DOHH2 (cell line): Measurements from ENCODE around the gene METTL3.

Experiments
- H3F3A ChIP-seq: fragments of 200-600 bp; sonication (generic), shearing (Covaris generic); 2 replicates; pipeline ENCODE4 v1.6.0; 2016; ENCODE audit warnings: antibody characterized with exemption, mild to moderate bottlenecking; ENCODE audit not compliant: control insufficient read depth, insufficient read depth
- H3K27ac ChIP-seq: fragments of 200-600 bp; sonication (generic); 2 replicates; pipeline ENCODE4 v1.5.1; 2014; ENCODE audit warnings: low read depth, mild to moderate bottlenecking, low read length, moderate library complexity
- H3K27me3 ChIP-seq: fragments of 200-600 bp; sonication (generic); 2 replicates; pipeline ENCODE4 v1.6.1; 2014; ENCODE audit warnings: mild to moderate bottlenecking, low read length, mixed read lengths; ENCODE audit not compliant: control insufficient read depth
- H3K36me3 ChIP-seq: fragments of 200-600 bp; sonication (generic); 2 replicates; pipeline ENCODE4 v1.6.1; 2014; ENCODE audit warnings: mild to moderate bottlenecking, low read length, moderate library complexity, mixed read lengths; ENCODE audit not compliant: control insufficient read depth
- H3K4me1 ChIP-seq: fragments of 200-600 bp; sonication (generic); 2 replicates; pipeline ENCODE4 v1.6.1; 2014; ENCODE audit warnings: mild to moderate bottlenecking, low read length, mixed read lengths; ENCODE audit not compliant: control insufficient read depth
- H3K4me2 ChIP-seq: fragments of 200-600 bp; sonication (generic); 2 replicates; pipeline ENCODE4 v1.6.0; 2014; ENCODE audit warnings: mild to moderate bottlenecking, low read length, moderate library complexity
- H3K4me3 ChIP-seq: fragments of 200-600 bp; sonication (generic); 2 replicates; pipeline ENCODE4 v1.5.1; 2014; ENCODE audit warnings: mild to moderate bottlenecking, low read length, mixed read lengths
- H3K79me2 ChIP-seq: fragments of 200-600 bp; sonication (generic); 2 replicates; pipeline ENCODE4 v1.6.1; 2014; ENCODE audit warnings: mild to moderate bottlenecking, low read length, mixed read lengths; ENCODE audit not compliant: control insufficient read depth
- H3K9me2 ChIP-seq: fragments of 200-600 bp; sonication (generic); replicated peaks from 2 replicates; pipeline ENCODE4 v1.6.1; 2014; ENCODE audit warnings: mild to moderate bottlenecking, low read length, mixed read lengths; ENCODE audit not compliant: control insufficient read depth
- H3K9me3 ChIP-seq: fragments of 200-600 bp; sonication (generic); 2 replicates; pipeline ENCODE4 v1.6.1; 2014; ENCODE audit warnings: antibody characterized with exemption, low read length, mixed read lengths; ENCODE audit not compliant: control insufficient read depth, insufficient read depth
- H4K20me1 ChIP-seq: fragments of 200-600 bp; sonication (generic); 2 replicates; pipeline ENCODE4 v1.6.0; 2014; ENCODE audit warnings: low read depth, mild to moderate bottlenecking, antibody characterized with exemption, low read length, moderate library complexity; ENCODE audit not compliant: control insufficient read depth, insufficient read depth
- EZH2phosphoT487 ChIP-seq: fragments of 200-600 bp; sonication (generic); IDR thresholded peaks from 2 replicates; pipeline ENCODE4 v1.6.1; 2017; ENCODE audit warnings: borderline replicate concordance, mild to moderate bottlenecking, antibody characterized with exemption, low read length, moderate library complexity, mixed read lengths
- TF ChIP-seq, protein P1 (sequence below): fragments of 200-600 bp; sonication (generic); IDR thresholded peaks from one replicate; pipeline ENCODE4 v1.5.1; 2014; ENCODE audit warnings: antibody characterized with exemption, mild to moderate bottlenecking, low read depth, low read length; ENCODE audit not compliant: poor library complexity, severe bottlenecking

Gene METTL3

DNA sequence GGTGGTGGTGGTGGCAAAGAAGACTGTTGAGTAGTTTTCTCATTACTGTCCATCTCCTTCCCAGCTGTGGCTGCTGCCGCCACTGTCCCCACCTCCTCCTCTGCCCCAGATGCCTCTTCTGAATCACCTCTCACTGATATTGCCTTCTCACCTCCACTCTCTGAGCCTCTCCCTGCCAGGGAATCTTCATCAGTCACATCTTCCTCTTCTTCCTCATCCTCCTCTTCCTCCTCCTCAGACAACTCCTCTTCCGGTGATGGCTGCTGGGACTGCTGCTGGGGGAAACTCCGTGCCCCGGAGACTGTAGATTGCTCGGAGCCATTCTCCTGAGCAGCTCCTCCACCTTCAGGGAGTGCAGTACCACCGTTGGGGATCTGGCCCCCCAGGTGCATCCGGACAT, 12.1 kb upstream of the METTL3 start:
- H3K4me3 ChIP-seq, result no peak overlapping the region
- H3K27me3 ChIP-seq, result no peaks in the 10 kb centered on the region
- H3F3A ChIP-seq, result peaks cover 3% of the 10 kb centered on the region; the same call in 1 of the 2 replicates
- peaks cover 4% of the 10 kb centered on the region for H3K79me2 ChIP-seq
- peaks cover 24% of the 10 kb centered on the region for H3K4me1 ChIP-seq
- TF ChIP-seq, protein P1, sequence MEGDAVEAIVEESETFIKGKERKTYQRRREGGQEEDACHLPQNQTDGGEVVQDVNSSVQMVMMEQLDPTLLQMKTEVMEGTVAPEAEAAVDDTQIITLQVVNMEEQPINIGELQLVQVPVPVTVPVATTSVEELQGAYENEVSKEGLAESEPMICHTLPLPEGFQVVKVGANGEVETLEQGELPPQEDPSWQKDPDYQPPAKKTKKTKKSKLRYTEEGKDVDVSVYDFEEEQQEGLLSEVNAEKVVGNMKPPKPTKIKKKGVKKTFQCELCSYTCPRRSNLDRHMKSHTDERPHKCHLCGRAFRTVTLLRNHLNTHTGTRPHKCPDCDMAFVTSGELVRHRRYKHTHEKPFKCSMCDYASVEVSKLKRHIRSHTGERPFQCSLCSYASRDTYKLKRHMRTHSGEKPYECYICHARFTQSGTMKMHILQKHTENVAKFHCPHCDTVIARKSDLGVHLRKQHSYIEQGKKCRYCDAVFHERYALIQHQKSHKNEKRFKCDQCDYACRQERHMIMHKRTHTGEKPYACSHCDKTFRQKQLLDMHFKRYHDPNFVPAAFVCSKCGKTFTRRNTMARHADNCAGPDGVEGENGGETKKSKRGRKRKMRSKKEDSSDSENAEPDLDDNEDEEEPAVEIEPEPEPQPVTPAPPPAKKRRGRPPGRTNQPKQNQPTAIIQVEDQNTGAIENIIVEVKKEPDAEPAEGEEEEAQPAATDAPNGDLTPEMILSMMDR, result no peak
- TF ChIP-seq EZH2phosphoT487, result no peak
- no peaks in the 10 kb centered on the region for H4K20me1 ChIP-seq
- H3K27ac ChIP-seq, result no peak overlapping the region
- 0 out of 2 replicates have a peak, but pooled peaks cover 4% of the 10 kb centered on the region for H3K36me3 ChIP-seq
- no peaks in the 10 kb centered on the region for H3K9me3 ChIP-seq
- no peak overlapping the region for H3K4me2 ChIP-seq
- no peaks in the 10 kb centered on the region for H3K9me2 ChIP-seq

DNA sequence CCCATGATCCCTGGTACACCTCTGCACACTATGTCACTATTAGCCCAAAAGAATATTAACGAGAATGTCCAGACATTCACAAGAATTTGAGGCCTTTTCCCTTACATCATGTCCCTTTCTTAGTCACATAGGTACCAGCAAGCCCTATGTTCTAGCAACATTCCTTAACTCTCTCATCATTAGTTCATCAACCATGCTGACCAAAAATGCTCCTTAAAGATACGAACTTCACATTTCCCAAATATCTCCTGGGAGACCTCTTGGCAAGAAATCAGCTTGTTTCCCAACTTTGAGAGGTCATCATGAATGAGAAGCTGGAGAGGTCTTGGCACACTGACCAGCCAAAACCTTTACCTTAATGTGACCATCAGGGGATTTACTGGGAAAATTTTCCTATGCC, 10.4 kb upstream of the METTL3 start:
- no peaks in the 10 kb centered on the region for H3K9me3 ChIP-seq
- H3K4me2 ChIP-seq, result no peak overlapping the region
- H3K36me3 ChIP-seq, result 0 out of 2 replicates have a peak, but pooled peaks cover 4% of the 10 kb centered on the region
- TF ChIP-seq, protein P1, result no peak
- TF ChIP-seq EZH2phosphoT487, result no peak
- H3K27ac ChIP-seq, result no peak overlapping the region
- peaks cover 4% of the 10 kb centered on the region for H3K79me2 ChIP-seq
- no peaks in the 10 kb centered on the region for H4K20me1 ChIP-seq
- peaks cover 7% of the 10 kb centered on the region for H3K4me1 ChIP-seq
- H3K9me2 ChIP-seq, result no peaks in the 10 kb centered on the region
- no peaks in the 10 kb centered on the region for H3F3A ChIP-seq
- H3K27me3 ChIP-seq, result no peaks in the 10 kb centered on the region
- no peak overlapping the region for H3K4me3 ChIP-seq

DNA sequence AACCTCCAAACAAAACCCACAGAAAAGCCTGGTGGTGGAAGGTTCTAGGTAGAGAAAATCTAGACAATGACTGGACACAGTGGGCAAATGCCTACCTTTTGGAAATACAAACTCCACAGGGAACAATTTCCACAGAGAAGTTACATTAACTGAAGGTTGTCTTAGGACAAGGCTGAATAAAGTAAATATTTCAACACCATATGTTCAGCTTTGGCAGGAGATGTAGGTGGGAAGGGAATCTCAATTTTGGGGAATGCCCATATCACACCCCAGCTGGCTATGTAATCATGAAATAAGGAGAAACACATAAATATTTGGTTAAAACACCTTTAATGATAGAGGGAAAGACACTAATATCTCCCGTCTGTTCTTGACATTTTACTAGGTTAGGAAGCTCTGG, 9.6 kb upstream of the METTL3 start:
- peaks cover 4% of the 10 kb centered on the region for H3K79me2 ChIP-seq
- 0 out of 2 replicates have a peak, but pooled peaks cover 4% of the 10 kb centered on the region for H3K36me3 ChIP-seq
- H3F3A ChIP-seq, result no peaks in the 10 kb centered on the region
- TF ChIP-seq, protein P1, result no peak
- no peak for TF ChIP-seq EZH2phosphoT487
- no peaks in the 10 kb centered on the region for H3K9me2 ChIP-seq
- H4K20me1 ChIP-seq, result no peaks in the 10 kb centered on the region
- no peak overlapping the region for H3K4me3 ChIP-seq
- no peak overlapping the region for H3K27ac ChIP-seq
- no peaks in the 10 kb centered on the region for H3K27me3 ChIP-seq
- H3K4me1 ChIP-seq, result peaks cover 5% of the 10 kb centered on the region; the same call in 1 of the 2 replicates
- no peak overlapping the region for H3K4me2 ChIP-seq
- H3K9me3 ChIP-seq, result no peaks in the 10 kb centered on the region

DNA sequence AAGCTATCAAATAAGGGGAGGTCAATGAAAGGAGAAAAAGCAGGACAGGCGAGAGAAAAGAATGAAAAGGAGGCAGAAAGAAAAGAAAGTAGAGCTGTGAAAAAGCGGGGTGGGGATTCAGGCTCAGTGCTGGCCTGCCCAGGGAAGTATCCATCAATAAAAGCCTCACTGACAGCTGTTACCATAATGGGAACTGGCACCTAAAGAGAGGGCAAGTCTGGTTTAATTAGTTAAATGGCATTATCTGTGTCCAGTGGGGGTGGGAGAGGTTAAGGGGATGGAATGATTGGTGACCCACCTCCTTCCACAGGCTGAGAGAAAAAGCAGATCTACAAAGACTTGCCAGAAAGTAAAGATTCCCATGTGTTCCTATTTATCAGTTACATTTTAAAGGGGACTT, 7.6 kb upstream of the METTL3 start:
- H3K4me1 ChIP-seq, result no peaks in the 10 kb centered on the region
- no peak overlapping the region for H3K27ac ChIP-seq
- no peak overlapping the region for H3K4me2 ChIP-seq

More for the DNA sequence above, 7.6 kb upstream of the METTL3 start:
- no peaks in the 10 kb centered on the region for H4K20me1 ChIP-seq
- H3K9me3 ChIP-seq, result no peaks in the 10 kb centered on the region
- H3K36me3 ChIP-seq, result no peaks in the 10 kb centered on the region
- no peaks in the 10 kb centered on the region for H3K9me2 ChIP-seq
- H3K27me3 ChIP-seq, result no peaks in the 10 kb centered on the region
- no peaks in the 10 kb centered on the region for H3K79me2 ChIP-seq
- no peak for TF ChIP-seq EZH2phosphoT487
- TF ChIP-seq, protein P1, result no peak
- H3F3A ChIP-seq, result peaks cover 2% of the 10 kb centered on the region; the same call in 1 of the 2 replicates
- no peak overlapping the region for H3K4me3 ChIP-seq
